DMS 273 (cell line): ENCODE measurements around the gene SC5D.

Experiments used
- DNase-seq: peaks from one replicate; lab custom pipeline; 2025; ENCODE audit not compliant: unreplicated experiment; lab: John Stamatoyannopoulos, UW

SC5D gene

DNA sequence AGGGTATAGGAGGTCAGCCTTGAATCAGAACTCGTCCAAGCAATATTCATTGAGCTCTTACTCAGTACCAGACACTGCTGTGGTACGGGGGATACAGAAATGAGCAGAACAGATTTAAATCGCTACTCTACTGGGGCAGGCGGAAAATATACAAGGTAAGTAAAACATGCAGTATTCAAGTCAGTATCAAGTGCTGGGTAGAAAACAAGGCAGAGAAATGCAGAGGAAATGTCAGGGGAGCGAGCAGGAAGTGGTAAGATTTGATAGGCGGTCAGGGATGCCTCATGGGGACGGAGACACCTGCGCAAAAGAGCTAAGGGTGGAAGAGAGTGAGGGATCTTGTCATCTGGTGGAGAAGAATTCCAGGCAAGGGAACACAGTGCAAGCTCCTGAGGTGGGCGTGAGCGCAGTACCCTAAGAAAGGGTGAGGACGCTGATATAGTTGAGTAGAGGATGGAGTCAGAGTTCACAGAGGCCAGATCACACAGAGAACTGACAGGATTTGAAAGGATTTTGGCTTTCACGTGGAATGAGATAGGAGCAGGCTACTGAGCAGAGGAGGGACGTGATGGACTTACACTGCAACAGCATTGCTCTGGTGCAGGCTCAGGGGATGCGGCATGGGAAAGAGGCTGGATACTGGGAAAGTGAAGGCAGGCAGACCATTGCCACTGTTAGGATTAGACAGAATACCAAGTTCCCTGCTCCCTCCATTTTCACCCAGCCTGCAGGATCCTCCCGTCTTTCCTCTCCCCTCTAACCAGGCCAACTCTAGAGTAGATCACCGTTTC lies 35.8 kb downstream of the SC5D start:
- DNase-seq = no peak

DNA sequence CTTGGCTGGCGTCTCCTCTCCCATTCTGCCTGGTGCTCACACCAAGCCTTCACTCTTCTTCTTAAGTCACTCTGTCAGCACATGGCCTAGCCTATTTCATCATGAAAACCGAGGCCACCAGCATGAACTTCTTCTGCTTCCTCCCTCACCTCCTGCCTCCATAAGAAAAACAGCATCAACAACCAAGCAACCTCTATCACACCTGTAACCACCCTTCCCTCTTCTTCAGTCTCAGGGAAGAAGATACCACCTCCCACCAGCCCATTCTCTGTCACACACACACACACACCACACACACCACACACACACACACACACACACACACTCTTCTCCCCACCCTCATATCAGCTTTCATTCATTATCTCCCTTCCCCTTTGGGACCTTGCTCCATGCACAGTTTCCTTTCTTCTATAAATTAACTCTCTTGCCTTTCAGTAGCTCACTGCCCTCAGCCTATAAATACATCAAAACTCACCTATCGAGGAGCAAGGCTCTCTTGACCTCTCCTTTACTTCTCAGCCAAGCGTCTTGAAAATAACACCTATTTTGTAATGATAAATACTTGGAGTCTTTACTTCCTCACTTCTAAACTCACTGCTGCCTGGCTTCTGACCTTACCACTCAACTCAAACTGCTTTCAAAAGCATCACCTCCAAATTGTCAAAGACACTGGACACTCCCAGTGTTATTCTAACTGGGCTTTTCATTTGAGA lies 36.6 kb downstream of the SC5D start:
- no peak for DNase-seq

DNA sequence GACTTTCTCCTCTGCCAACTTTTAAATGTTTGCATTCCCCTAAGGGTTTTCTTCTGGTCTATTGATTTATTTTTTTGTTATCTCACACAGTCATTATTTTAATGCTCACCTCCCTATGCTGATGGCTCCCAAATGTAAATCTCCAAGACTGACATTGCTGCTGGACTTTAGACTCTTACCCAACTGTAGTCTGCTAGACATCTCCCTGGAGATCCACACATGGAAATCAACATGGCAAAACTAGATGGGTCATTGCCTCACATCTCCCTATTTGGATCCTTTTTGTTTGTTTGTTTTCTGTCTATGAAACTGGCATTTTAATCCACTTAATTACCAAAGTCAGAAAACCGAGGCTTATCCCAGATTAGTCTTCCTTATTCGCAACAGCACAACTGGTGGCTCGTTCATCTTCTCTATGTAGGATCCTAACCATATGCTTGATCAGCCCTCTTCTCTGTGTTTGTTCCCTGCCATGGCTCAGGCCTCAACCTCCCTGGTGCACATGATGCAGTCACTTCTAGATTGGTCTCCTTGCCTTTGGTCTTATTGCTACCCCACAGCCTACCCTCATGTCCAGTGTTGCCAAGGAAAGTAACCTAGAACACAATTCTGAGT lies 37.3 kb downstream of the SC5D start:
- DNase-seq = no peak

DNA sequence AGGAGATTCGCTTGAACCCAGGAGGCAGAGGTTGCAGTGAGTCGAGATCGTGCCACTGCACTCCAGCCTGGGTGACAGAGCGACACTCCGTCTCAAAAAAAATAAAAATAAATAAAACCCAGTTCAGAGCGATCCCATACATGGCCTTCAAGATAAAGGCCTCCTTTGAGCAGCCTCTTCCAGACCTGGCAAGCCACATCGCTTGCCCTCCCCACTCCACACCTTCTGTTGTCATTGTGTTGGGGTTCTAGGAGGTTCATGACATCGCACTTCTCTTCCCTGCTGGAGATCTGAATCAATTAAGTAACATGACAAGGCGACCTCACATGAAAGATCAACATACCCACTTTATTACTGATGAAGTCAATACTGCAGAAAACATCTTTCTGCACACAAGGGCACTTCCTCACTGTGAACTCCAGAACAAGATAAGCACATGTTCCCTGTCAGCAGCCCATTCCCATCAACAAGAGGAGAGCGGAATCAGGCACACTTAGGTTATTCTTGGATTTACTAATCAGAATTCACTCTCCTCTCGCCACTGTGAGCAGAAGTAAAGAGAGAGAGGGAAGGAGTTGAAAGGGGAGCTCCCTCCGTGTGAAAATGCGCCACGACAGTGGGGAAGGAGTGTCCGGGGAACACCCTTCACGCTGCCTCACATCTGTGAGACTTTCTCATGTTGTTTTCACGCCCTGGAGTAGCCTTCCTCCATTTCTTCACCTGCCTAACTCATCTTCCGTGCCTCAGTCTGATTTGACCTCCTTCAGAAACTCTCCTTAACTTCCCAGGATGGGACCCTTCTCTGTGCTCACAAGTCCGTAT lies 38.3 kb downstream of the SC5D start:
- DNase-seq = no peak

DNA sequence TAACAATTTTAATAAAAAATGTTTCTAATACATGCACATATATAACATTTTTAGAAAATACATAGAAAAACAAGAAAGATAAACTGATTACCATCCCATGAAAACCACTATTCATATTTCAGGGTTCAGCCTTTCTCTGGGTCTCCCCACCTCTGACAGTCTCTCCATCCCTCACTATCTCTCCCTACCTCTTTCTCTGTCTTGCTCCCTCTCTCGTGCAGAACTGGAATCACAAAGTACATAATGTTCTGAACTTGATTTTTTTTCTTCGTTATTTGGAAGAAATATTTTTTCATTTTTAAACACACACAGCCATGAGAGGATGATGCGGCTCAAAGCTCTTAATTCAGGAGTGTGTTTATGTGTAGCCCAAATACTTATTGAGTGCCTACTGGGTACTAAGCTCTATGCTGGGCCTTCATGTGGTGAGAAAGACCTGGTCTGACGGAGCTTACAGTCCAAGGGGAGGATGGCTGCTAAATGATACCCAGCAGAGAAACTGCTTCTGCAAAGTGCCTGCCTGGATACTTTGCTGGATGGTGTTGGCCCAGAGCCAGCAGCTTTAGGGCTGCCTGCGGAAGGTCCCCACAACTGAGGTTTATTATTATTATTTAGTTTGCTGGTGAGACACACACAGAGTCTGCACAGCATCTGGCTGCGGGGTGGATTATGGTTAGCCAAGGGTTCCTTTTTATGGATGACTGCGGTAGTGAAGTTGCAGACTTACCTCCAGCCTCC lies 42.6 kb downstream of the SC5D start:
- DNase-seq = no peak

DNA sequence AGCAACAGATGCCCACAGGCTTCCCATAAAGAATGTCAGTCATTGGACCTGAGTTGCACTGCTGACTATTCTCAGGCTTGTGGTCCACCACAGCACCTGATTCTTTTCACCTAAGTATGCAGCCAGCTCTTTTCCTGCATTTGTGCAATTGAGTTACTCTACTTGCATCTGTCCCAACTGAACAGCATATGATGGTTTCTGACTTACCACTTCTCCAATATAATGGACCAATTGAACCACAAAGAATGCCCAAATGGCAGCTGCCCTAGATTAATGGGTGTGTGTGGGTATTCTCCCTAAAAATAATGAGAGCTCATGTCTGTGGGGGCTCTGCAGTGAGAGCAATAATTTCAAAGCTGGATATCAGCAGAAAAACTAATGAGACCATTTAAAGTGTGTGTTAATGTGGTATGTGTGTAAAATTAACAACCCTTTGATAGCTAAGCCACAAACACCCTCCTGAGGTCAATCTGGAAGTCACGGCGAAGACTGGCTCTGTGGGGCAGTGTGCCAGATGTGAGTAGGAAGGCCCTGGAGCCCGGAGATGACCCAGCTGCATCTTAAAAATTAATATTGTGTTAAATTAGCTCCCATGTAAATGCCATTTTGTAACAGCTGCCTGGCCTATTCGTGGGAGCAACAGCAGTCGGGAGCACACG lies 43.8 kb downstream of the SC5D start:
- DNase-seq = no peak

DNA sequence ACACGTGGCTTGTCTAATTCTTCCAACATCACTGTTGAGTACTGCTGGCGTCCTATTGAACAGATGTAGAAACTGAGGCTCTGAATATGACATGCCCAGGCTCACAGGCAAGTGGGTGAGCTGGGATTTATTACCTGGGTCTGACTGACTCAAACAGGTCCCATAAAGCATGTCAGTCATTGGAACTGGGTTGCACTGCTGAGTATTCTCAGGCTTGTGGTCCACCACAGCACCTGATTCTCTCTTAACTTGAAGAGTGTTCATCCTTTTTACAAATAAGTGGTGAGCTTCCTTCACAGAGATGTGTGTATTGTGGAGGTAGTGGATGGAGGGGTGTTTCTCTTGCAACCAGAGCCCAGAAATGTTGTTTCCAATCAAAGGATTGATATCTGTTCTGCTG lies 44.5 kb downstream of the SC5D start:
- no peak for DNase-seq

DNA sequence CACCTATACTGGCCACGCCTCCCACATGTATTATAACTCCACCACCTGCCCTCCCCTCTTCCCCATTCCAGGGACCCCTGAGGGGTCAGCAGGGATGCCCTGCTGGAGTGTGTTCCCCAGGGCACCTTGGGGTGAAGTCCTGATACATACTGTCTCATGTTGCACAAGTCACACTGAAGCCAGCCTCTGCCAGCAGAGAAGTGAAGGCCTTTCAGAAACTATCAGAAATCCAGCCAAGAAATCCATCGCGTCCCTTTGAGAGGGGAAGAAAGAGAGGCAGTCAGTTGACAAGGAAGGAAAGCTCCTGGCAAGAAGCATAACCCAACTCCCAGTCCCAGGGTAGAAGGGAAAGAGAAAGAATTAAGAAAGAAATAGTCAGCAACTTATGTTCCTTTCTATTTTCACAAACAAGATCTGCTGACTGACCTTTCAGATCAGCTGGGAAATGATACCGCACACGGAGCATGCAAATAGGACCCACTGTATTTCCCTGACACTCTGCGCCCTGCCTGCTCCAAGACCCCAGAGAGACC lies 45.2 kb downstream of the SC5D start:
- no peak for DNase-seq

DNA sequence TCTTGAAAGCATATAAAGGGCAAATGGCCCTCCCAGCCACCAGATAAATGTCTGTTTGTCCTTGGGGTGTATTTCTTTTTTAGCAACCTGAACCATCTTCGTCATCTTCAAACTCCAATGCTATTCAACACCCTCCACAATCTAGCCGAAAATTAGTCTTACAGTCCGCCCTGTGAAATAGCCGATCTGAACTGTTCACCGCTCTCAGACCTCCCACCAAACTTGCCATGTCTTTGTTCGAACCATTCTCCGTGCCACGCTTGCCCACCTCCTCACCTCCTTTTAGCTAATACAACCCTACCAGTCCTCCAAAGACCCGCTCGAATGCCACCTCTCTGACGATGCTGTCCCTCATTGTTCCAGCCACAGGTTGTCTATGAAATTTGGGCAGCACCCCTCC lies 46.0 kb downstream of the SC5D start:
- DNase-seq = no peak

DNA sequence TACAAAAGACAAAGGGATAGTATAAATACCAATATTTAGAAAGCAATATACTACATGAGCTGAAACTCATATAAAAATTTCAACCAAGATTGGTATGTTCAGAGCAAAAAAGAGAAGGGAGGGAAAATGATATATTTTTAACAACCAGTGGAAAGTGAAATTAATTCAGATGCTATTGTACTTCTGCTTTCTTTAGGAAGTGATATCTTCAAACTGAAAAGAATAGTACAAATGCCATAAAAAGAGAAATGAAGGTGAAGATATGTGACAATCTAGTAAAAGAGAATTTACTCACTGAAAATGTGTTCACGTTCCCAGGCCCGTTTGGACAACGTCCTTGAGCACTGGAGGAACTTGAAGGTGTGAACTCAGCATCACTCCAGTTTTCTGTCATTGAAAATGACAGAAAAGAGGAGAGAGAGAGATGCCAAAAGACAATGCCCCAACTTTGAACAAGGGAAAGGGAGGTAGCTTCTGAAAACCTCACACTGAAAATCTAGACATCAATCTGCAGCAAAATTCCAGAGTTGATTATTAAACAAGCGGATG lies 47.5 kb downstream of the SC5D start:
- no peak for DNase-seq

DNA sequence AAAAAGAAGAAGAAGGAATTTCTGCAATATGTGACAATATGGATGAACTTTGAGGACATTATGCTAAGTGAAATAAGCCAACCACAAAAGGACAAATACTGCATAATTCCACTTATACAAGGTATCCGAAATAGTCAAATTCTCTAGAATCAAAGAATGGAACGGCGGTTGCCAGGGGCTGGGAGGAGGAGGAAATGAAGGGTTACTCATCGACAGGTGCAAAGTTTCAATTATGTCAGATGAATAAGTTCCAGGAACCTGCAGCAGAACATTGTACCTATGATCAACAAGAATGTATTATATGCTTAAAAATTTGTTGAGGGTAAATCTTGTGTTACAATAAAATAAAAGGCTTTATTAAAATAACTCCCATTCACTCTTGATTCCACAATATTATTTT lies 49.0 kb downstream of the SC5D start:
- no peak for DNase-seq

DNA sequence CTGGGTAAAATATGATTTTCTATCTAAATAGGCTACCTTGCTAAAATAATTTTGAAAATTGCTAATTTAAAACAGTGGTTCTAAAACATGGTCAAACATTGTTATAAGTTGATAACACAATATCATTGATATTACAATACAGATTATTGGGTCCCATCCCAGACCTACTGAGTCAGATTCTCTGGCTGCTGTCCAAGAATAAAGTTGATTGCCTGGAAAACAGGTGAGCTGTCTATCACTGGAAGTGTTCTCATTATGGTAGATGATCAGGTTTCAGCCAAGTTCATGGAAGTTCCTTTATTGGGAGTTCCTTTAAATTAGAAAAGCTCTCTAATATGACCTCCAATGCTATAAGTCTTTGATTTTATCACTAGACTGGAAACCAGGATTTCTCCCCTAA lies 52.3 kb downstream of the SC5D start:
- no peak for DNase-seq

DNA sequence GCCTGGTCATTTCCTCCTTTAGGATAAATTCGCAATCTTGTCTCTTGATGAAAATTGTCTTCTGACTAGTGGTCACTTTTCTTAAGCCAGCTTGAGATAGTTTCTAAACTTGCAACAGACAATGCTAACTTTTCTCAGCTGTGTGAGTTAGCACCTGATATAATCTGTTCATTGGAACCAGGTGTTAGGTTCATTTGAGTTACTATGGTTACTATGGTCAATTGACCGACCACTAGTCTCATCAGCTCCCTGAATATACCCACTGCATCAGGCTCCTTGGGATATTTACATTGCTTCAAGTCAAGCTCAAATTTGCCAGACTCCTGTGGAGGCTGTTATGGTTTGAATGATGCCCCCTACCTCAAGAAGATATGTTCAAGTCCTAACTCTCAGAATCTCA lies 54.5 kb downstream of the SC5D start:
- DNase-seq = no peak

DNA sequence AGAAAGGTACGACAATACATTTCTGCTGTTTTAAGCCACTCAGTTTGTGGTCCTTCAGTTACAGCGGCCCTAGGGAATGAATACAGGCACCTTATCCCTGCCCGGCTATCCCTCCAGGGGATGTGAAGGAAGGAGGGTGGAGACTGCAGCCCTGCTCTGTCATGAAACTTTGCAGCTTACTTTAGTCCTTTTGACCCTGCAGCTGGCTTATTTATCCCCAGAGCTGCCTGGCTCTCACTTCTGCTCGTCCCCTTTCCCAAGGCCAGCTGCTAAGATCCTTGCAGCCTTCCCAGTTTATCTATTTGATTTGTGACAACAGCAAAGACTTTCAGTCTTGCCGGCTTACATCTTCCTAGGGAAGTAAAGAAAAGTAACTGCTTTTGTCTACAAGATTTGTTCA lies 55.2 kb downstream of the SC5D start:
- DNase-seq = no peak

DNA sequence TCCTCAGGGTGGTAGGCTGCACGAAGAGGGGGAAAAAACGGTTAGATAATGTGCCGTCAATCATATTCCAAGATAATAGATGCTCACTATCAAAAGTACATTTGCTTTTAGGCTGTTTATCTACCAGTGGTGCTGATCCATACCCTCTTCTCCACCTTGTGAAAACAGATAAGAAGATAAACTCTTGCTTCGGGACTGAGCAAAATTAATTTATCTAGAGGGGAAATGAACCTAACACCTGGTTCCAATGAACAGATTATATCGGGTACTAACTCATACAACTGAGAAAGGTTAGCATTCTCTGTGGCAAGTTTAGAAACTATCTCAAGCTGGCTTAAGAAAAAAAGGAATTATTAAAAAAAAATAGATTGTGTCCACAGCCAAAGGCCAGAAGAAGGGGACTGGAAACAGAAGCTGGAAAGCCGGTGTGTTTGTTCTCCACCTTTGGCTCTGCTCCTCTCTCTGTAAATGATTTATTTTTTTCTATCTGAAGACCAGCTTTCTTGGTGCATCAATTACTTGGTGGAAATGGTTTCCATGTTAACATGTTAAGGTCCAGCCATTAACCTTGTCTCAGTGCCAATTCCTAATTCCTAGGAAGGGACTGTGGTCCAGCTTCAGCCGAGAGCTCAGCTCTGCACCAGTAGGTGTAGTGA lies 55.8 kb downstream of the SC5D start:
- DNase-seq = no peak

DNA sequence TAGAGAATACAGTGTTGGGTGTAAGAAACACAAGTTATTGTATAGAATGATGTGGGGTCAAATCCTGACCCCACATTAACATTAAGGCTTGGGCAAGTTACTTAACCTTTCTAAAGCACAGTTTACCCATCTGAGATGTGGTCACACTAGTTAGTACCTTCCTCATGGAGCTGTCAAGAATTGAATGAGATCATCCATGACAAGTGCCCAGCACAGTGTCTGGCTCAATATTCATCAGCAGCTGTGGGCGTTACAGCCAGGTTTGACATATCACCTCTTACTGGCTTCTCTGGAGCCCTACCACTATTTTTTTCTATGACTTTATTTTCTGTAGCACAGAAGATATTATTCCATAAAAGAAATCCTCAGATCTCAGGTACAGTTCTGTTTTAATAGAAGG lies 57.2 kb downstream of the SC5D start:
- no peak for DNase-seq

DNA sequence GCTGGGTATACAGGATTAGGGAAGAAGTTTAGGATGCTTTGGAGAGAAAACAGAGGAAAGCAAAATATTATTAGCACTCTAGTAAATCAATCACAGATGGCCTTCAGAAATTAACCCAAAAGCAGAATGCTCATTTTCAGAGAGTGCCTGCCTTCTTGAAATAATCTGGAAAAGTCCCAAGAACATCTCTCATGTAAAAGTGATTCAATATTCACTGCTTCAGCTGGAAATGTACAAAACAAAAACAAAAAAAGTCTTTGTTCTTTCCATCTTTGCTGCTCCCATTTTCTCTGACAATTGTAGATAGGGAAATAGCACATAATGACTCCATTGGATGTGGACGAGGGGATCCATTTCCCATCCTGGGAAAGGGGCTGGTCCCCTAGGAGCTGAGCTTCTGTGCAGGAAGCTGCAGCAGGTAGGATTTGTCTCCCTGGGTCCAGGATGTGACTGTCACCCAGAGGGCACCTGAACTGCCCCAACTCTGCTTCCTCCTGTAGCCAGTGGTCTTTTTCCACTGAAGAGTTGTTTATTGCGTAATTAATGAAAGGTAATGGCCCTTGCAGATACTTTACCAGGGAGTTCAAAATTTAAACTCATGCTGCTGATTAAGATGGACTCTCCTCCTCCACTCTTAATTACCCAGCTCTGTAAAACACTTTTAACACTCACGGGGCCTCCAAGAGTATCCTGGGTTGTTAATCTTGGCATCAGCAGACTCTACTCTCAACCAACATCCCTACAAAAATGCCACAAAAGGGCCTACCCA lies 57.9 kb downstream of the SC5D start:
- DNase-seq = no peak

DNA sequence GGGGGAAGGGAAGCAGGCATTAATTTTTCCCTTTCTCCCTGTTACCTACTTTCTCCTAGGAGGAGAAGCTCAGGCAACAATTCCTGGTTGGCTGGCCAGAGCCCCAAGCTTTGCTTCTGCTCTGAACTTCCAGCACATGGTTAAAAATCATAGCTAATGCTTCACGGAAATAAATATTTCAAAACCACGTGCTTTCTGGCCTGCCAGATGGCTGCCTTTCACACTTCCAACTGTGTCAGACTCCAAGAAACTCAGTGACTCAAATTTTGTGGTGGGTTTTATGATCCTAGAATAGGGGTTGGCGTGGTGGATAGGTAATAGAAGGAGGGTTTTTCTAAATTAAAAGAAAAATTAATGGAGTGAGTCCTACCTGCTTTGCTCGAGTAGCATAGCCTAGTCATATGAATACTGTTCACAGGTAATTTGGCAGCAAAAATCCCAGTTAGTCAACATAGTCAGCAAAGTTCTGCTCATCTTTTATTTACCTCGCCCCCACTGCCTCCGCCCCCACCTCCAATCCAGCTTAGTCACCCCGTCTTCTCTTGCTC lies 58.6 kb downstream of the SC5D start:
- DNase-seq = peak; percentile 15
